Mucosa of gallbladder (tissue), 1 donor: ENCODE measurements around the gene FCMR. TPM values are rescaled to one million over a fixed set of nuclear protein-coding genes. Genes with fewer than 3 reads are reported as not detected.

ENCODE experiments used
- DNase-seq: peaks from one replicate; pipeline ENCODE4 v3.0.0-alpha.2; 2020; ENCODE audit warnings: low spot score
- total RNA-seq: library from RNA; stranded (reverse); gene quantifications from one replicate; pipeline ENCODE4 v1.2.1, GENCODE V29; 2021
- donor health status: DM: no; HTN: no; CAD: no.

The FCMR gene, protein sequence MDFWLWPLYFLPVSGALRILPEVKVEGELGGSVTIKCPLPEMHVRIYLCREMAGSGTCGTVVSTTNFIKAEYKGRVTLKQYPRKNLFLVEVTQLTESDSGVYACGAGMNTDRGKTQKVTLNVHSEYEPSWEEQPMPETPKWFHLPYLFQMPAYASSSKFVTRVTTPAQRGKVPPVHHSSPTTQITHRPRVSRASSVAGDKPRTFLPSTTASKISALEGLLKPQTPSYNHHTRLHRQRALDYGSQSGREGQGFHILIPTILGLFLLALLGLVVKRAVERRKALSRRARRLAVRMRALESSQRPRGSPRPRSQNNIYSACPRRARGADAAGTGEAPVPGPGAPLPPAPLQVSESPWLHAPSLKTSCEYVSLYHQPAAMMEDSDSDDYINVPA
- 8.0 TPM for total RNA-seq

DNA sequence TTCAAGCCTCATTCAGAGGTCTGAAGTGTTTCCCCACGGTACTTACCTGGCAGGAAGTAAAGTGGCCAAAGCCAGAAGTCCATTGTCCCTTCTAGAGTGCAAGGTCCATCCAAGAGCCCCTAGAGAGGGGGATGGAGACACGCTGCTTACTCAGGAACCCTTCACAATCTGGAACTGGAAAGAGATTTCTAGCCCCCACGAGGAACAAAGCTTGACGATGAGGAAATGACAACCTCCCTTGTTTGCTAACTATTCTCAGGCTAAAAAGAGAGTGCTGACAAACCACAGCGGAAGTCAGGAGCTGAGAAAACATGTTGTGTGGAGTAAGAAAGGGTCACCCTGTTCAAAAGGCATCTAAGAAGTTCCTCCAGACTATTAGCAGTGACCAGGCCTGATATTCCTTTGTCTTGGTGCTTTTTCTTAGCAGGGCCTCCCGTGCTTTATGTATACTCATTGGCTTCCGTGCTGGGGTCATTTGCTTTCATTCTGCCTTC lies at the start of gene FCMR:
Gene FCMR, minus strand, starts transcription at position 170 of the 494 bp plus-strand sequence. Its CDS starts 87 bp downstream, at position 83.
- peak; percentile 41 for DNase-seq

DNA sequence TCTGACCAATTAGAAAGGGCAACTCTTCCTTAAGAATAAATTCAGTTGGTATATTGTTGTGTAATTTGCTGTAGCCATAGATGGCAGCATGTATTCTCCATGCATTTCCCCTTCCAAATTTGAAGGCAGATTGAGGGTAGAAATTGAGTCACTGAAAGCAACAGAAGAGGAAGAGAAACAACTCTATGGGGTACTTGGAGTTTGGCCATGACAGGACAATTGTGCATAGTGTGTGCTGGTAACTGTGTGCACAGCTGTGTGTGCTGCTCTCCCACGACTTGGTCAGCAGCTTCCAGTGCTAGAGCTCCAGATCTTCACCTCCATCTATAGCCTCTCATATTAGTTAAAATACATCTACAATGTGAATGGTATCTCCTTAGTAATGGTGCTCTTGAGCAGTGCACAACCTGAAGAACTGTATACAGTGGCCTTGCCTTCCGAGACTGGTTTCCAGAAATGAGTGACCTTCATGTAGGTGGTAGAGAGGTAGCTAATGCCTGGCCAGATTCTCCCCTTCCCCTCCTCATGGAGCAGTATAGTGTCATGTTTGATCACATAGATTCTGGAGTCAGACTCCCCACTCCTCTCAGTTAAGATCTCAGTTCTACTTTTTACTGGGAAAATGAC lies 49.4 kb upstream of the FCMR start:
- DNase-seq, result no peak

DNA sequence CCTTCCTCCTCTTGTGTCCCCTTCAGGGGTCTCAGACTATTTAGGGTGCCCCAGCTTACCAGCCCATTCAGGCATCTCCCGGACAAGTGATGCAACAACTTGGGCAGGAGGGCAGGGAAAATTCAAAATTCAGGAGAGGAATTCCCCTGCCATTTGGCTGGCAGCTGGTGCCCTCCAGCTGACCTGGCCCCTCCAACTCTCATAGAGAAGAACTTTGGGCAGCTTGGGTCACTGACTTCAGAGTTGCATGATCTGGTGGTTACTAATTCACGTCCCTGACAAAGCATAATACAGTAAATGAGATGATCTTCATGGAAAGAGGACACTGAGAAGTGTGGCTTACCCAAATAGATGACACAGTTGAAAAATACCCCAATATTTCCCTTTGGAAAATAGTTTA lies 48.7 kb upstream of the FCMR start, which contains the start of gene FCAMR:
Gene FCAMR, minus strand, starts transcription at position 15 of the 400 bp plus-strand sequence. CDS start 335 bp downstream, outside the sequence.
- no peak for DNase-seq

DNA sequence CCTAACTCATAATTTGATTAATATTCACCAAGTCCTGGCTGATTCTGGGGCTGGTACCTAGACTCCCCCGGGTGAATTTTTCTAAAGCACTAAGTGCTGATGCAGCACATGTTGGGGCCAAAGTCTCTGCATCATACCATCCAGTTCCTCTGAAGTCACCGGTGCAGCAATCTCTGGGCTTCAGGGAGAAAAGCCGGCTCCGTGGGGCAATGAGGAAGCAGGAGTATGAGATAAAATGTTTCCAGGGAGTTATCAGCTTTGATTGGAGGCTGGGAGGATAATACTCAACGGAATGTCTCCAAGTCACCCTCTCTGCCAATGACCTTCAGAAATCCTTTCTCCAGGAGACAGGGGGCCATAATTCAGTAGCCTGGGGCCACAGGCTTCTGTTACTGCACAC lies 47.3 kb upstream of the FCMR start:
- DNase-seq, result peak; percentile 84

DNA sequence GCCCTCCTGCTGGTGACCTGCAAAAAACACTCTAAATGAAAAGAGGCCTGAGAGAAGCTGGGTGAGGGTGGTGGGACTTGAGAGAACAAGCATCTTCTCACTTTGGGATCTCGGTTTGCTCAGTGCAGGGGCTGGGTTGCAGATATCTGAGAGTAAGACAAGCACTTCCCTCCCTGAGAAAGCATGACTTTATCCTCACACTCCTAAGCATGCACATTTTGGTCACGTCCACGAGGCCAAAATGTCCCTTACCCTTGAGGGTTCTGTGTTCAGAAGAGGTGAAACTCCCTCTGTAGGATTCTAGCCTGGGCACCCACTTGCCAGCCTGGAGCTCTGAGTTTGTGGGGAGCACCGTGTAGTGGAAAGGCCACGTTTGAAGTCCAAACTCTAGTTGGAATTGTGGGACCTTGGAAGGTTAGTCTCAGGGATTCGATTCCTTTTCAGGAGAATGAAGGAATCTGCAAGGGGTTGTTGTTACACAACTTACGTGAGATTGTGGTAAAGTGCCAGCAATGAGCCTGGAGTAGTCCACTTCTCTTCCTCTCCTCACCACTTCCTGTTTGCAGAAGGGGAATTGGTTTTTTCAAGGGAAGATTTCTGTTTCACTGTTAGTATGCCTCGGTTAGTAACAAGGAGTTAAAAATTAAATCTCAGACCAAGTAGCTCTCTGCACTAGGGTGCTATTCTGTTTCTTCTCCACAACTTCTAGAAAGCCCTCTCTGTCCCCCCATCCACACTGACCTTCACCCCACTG lies 45.5 kb upstream of the FCMR start:
- DNase-seq, result no peak

DNA sequence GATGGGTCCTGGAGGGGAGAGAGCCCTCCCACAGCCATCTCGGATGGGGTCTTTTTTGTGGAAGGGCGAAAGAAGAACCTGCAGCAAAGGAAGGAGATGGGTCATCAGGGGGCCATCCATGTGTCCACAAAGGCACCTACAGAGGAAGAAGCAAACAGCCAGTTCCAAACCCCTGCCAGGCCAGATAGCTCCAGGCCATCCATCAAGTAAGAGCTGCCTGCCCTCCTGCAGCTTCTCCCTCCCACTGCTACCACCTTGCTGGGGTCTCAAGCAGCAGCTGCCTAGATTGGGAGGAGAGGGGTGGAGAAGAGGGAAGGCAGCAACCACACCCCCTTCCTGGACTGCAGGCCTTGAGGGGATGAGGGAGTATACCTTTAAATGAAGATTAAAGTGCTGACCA lies 44.0 kb upstream of the FCMR start:
- no peak for DNase-seq

DNA sequence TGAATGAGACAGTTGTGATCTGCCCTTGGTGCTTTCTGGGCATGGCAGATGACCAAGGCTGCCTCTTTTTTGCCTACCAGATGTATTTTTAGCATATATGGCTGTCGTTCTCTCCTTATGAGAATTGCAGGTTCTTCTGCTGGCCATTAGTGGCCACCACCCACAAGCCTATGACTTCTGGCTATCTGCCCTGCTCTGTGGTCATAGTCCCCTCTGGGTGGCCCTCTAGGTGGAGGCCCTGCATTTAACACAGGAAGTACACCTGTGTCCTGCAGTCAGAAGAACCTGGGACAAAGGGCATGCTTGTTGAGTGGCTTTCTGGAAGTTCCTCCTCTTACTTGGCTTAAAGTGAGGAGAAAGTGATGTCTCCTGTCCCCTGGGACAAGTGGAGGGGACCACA lies 42.0 kb upstream of the FCMR start:
- no peak for DNase-seq

DNA sequence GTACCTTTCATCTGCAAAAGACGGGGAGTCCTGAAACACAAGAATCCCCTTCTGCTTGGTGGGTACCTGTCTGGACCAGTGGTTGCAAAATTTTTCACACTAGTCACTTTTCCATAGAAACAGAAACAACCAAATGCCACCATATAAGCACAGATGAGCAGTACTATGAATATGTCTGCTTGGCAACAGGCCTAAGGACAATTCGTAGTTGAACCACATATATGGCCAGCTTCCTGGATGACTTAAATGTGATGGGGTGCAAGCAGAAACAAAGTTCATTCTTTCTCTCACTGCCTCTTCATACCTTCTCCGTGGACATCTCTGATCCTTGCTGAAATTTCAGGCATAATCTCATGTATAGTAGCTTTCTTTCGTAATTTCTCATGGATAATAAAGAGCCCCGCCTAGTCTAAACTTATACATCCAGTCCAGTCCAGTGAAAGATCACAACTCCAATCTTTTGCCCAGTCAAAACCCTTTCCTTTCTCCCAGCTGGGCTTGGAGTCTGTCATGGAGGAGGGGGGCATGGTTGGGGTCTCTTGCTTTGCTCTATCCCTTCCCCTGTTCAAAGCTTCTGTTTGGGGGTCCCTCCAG lies 41.5 kb upstream of the FCMR start:
- DNase-seq, result no peak

DNA sequence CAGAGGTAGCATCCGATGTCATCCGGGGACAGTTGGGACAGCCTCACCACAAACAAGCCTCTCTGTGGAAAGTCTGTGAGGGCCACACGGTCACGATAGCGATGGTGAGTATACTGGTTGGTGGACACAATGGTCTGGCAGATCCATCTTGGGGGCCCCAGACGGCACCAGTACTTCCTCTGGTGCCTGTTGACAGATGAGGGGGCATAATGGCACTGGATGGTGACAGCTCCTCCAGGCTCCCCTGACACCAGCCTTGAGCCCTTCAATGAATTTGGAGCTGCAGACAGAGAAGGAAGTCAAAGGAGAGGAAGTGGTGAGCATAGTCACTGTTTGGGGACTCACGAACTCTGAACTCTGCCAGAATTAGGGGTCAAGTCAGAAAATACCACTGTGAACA lies 40.5 kb upstream of the FCMR start:
- no peak for DNase-seq

DNA sequence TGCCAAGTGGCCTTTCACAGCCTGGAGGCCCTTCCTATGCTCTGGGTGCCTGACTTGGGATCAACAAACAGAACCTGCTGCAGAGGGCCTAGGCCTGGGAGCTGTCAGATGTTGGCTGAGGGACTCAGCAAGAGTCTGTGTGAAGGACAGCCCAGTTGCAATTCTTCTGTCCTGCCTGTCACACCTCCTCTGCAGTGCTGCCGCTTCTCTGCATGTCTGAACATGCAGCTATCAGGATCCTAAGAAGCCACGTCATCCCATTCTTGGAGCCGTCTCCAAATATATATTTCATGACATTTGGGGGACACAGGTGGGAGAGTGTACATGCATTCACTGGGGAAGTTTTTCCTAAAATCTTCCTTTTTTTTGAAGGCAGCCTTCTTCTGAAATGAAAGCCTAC lies 39.9 kb upstream of the FCMR start:
- DNase-seq, result no peak

DNA sequence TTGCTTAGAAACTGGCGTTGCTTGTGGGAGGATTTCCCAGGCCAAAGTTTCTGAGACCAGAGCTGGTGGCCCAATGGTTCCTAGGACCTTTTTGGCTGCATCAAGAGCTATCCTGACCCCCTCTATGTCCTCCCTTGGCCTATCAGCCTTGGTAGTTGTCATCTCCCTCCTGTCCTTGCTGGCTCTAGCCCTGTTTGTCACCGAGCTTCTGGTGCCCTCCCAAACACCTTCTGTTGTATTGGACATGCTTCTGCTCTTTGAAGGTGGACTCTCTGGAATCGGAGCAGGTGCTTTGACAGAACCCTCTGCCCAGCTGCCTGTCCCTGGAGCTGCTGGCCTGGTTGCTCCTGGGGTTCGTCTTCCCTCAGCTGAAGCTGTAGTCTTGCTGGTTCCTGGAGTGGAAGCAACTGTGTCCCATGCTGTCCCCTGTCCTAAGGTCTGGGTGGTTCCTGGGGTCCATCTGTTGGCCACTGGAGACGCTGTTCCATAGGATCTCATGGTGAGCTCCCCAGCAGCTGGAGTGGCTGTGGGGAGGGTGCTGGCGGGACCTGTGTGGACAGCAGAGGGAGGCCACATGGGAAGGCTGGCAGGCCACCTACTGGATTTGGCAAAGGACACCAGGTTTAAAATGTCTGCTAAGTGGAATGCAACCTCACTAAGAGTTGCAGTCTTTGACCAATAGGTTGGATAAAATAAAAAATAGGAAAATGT lies 39.1 kb upstream of the FCMR start:
- DNase-seq, result no peak

DNA sequence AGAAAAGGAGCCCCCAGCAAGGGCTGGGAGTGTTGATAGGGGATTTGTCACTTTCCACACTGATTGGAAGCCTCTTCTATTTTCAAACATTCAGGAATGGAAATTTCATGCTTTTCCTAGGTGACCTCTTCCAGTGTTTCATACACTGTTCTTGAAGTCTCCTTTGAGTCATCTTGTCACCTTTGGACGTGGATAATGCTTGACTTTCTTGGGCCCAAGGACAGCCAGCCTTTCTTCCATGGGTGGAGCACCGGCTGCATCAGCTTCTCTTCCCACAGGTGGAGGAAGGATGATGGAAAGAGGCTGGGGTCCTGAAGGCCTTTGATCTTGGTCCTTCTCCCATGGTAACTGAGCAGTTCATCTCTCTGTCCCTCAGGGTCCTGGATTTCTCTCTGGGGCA lies 36.4 kb upstream of the FCMR start:
- no peak for DNase-seq

DNA sequence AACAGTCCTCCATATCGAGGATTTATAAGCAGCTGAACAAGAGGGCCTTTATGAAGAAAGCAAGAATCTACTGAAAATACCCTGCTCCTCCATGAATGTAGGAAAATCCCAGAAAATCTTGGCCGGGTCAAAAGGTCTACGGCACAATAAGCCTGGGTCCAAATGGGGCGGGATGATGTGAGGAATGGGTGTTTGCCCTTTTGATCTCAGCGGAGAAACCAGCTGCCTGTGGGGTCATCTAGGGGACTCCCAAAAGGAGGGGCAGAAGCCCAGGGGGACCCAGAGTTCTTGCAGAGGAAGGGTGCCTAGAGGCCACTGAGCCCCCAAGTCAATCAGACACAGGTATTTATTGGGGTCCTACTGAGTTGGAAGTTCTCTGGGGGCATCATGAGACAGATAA lies 35.9 kb upstream of the FCMR start:
- DNase-seq, result no peak

DNA sequence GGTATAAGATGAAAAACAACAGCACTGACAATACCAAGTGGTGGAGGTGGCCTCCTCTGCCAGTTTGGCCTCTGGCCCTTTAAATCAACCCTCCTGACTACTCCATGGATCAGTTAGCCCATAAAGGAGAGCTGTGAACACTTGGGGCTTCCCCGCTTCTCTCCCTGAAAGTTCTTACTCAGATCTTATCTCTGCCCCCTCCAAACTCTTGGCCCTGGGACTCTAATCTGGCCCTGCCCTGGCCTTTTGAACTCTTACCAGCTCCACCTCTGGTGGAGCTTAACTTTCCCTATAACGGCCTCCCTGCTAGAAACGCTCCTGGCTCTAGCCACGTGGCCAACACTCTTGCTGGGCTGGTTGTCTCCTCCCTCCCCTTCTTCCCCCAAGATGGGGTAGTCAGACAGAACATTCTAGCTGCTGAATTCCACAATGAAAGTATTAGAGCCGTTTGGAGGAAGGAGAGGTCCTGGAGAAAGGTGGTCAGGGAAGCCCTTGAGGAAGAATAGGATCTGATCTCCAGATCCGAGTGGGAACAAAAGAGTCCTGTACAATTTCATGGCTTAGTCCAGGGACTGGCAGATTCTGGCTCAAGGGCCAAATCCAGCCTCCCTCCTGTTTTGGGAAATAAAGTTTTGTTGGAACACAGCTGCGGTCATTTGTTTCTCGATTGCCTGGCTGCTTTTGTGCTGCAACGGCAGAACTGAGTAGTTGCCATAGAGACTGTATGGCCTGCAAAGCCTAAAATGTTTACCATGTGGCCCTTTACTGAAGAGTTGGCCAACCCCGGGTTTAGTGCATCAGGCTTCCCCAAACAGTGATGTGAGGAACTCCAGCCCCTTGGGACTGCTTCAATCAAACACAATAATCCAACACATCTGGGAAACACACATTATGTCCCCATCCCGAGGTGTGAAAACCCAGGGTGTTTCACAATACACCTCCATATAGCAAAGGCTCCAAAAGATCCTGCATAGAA lies 34.0 kb upstream of the FCMR start:
- no peak for DNase-seq

DNA sequence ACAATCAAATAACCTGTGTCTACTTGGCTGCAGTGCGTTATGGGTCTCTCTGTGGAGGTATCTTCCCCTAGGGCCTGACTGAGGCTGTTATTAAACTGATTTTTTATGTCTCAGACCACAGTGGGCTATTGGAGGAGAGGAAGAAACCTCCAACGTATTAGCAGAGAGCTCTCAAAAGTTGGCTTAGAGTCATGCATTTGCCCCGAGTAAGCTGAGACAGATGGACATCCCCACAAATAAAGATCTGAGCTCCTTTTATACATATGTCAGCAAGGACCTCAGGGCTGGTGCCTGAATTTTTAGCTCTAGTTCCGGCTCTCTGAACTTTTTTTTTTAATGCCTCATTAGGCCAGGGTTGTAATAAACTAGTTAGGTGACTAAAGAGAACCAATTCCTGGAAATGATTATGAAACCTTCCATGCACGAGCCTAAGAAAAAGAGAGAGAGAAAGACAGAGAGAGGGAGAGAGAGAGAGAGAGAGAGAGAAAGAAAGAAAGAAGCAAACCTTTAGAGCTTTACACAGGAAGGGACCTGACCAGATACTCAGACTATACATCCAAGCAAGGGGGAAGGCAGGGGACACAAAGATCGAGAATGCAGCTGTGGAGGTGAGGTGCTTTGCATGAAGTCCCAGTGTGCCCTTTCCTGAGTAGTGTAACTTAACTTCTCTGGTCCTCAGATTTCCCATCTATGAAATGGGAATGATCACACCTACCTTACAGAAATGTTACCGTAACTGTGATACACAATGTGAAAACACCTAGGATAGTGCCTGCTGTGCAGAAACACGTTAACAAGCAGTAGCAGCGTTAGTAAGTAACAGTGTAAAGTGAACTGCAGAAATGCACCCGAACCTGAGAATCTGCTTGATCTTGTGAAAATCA lies 33.0 kb upstream of the FCMR start:
- DNase-seq, result no peak

DNA sequence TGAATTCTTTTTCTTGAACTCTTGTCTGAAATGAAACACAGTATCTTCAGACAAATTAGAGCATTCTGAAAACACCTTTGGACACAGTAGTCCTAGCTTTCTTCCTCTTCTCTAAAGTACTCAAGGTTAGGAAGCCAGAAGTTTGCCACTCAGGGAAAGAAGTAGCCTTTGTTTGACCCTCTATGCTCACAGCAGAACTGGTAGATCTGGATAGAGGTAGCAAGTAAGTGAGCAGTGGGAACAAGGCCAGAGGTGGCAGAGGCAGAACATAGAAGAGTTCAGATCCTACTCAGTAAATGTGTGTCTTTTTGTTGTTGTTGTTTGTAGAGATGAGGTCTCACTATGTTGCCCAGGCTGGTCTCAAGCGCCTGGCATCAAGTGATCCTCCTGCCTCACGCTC lies 31.9 kb upstream of the FCMR start:
- no peak for DNase-seq

DNA sequence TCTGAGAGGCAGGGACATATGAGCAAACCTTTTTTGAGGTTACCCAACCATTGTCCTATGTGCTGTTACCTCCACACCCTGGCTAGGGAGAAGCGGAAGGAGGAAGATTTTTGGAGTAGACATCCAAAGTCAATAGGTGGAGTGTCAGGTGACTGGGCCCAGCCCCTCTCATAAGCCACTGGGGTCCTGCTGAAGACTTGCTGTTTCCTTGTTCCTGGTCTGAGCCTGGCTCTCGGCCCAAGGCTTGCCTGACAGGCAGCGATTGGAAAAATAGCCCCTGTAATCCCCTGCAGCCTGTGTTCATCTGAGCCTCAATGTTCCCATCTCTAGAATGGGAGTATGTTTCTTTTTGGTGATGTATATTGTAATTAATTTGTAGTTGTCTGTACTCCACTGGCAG lies 31.4 kb upstream of the FCMR start:
- peak; percentile 83 for DNase-seq

DNA sequence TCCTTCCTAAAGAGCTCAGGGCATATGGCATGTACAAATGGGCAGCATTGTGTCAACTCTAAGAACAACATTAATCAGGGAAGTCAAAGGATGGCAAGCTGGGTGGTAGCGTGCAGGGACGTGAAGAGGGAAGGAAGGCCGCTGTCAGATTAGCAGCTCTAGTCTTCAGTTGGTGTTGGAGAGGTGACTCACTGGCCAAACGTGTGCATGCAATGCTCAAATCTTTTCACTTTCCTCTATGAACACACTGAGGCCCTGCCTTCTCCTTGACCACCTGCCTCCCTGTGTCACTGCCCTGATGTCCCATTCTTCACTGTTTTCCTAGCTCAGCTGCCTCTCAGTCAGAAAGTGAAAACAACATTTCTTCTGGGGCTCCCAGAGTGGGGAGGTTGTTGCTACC lies 30.4 kb upstream of the FCMR start:
- no peak for DNase-seq
